Esophagus squamous epithelium (tissue), 4 donors: ENCODE data around the gene PLEKHA6.

Source experiments
- CTCF ChIP-seq, 6 experiments: fragments of 450-650 bp in 4 of 6; fragments of 200-600 bp in 2 of 6; sonication (generic) in 2 of 6; IDR thresholded peaks; one replicate each; pipeline ENCODE4 v1.5.1; 2016 to 2019; ENCODE audit warnings: antibody characterized with exemption in 6 of 6, mild to moderate bottlenecking in 4 of 6, moderate library complexity in 4 of 6
- POLR2A ChIP-seq, 4 donors: fragments of 450-650 bp; IDR thresholded peaks; one replicate each; pipeline ENCODE4 v1.6.1; 2017; ENCODE audit warnings: antibody characterized with exemption in 4 of 4, mild to moderate bottlenecking in 4 of 4, moderate library complexity in 3 of 4

DNA sequence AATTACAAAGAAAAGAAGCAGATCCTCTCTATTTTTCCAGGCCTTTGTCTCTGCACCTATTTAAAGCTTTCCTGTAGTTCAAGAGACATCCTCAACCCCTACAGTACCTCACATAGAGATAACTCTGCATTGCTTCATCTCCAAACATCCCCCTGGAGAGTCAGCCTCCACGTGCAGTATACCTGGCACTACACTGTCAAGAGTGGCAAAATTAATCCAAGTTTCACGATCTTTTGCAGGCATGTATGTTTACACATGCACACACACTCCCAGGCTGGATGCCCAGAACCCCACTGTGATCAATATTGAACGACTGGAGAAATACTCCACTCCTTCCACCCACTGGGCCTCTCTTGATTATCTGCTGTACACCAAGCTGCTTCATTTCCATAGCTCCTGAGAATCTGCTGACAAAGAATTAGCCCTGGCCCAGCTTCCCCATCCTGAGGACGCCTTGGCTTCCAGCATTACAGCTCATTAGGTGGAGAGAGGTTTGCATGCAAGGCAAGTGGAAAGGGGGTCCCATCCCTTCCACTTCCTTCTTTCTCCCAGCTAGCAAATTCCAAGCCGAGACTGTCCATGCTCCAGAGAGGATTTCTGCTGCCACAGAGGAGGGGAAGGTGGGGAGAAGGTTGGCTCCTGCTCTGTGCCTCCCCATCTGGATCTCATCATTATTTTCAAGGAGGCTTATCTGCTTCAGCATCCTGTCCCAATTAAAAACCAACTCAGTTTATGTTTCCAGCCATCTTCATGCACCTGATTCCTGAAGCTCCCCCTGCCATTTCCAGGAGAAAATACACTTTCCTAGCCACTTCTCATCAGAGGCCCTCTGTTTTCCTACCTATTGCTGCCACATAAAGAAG, 79.4 kb downstream of the PLEKHA6 start:
- no peak for TF ChIP-seq CTCF (IDR thresholded peaks at IDR 0.05)
- no peak for TF ChIP-seq POLR2A (IDR thresholded peaks at IDR 0.05)
